Liver (tissue), 9 donors: ENCODE data around the gene TMPRSS12. TPM values are rescaled to one million over a fixed set of nuclear protein-coding genes. Genes with fewer than 3 reads are reported as not detected.

Experiments used
- DNase-seq: peaks from one replicate; pipeline ENCODE4 v3.0.0-alpha.2; 2017; ENCODE audit warnings: low spot score
- H3K27ac ChIP-seq, 2 donors: one replicate each; pipeline ENCODE4 v1.7.0; 2013; ENCODE audit warnings: inconsistent platforms in 2 of 2, low read length in 2 of 2, control low read depth in 1 of 2, low read depth in 1 of 2, mild to moderate bottlenecking in 1 of 2
- H3K27me3 ChIP-seq, 4 donors: one replicate each; pipeline versions ENCODE4 v1.6.1 to v1.7.0; 2013; ENCODE audit warnings: low read length in 3 of 4, inconsistent platforms in 1 of 4, mild to moderate bottlenecking in 1 of 4, moderate library complexity in 1 of 4; ENCODE audit not compliant: control insufficient read depth in 4 of 4, insufficient read depth in 4 of 4
- H3K36me3 ChIP-seq, 4 donors: one replicate each; pipeline versions ENCODE4 v1.6.1 to v1.7.0; 2013; ENCODE audit warnings: low read length in 3 of 4, mild to moderate bottlenecking in 3 of 4, low read depth in 1 of 4, moderate library complexity in 1 of 4; ENCODE audit not compliant: control insufficient read depth in 4 of 4, insufficient read depth in 3 of 4
- H3K4me1 ChIP-seq, 4 donors: one replicate each; pipeline versions ENCODE4 v1.6.1 to v1.7.0; 2013; ENCODE audit warnings: low read length in 3 of 4, mild to moderate bottlenecking in 3 of 4, moderate library complexity in 1 of 4; ENCODE audit not compliant: control insufficient read depth in 4 of 4, insufficient read depth in 4 of 4
- H3K4me3 ChIP-seq, 3 donors: one replicate each; pipeline versions ENCODE4 v1.6.1 to v1.7.0; 2013; ENCODE audit warnings: low read length in 3 of 3, control low read depth in 1 of 3, low read depth in 1 of 3, mild to moderate bottlenecking in 1 of 3
- H3K9ac ChIP-seq, 2 donors: one replicate each; pipeline ENCODE4 v1.7.0; 2013; ENCODE audit warnings: low read length in 2 of 2, mild to moderate bottlenecking in 2 of 2, moderate library complexity in 2 of 2, control low read depth in 1 of 2, low read depth in 1 of 2
- H3K9me3 ChIP-seq, 4 donors: one replicate each; pipeline versions ENCODE4 v1.6.1 to v1.7.0; 2013; ENCODE audit warnings: low read length in 3 of 4; ENCODE audit not compliant: control insufficient read depth in 4 of 4
- ATF3 ChIP-seq: IDR thresholded peaks from 2 replicates; pipeline ENCODE4 v1.6.1; 2016; ENCODE audit warnings: antibody characterized with exemption
- CTCF ChIP-seq: fragments of 150-350 bp; IDR thresholded peaks from 2 replicates; pipeline ENCODE4 v1.5.1; 2017; ENCODE audit warnings: improper control_type of control experiment, low read depth, low read length; ENCODE audit not compliant: missing input control
- EGR1 ChIP-seq, 2 donors: IDR thresholded peaks; 2 replicates each; pipeline ENCODE4 v1.6.1; 2016 to 2018; ENCODE audit warnings: antibody characterized with exemption in 2 of 2, low read depth in 2 of 2
- FOXA2 ChIP-seq: IDR thresholded peaks from 2 replicates; pipeline ENCODE4 v1.6.1; 2016; ENCODE audit warnings: antibody characterized with exemption
- GABPA ChIP-seq, 2 donors: IDR thresholded peaks in 1 of 2; conservative IDR thresholded peaks in 1 of 2; 2 replicates each; pipeline ENCODE4 v1.6.1; 2016; ENCODE audit warnings: antibody characterized with exemption in 2 of 2, mild to moderate bottlenecking in 1 of 2, moderate library complexity in 1 of 2
- HNF4A ChIP-seq, 2 donors: conservative IDR thresholded peaks; 2 replicates each; pipeline ENCODE4 v1.6.1; 2016; ENCODE audit warnings: antibody characterized with exemption in 2 of 2, mild to moderate bottlenecking in 2 of 2
- HNF4G ChIP-seq: IDR thresholded peaks from 2 replicates; pipeline ENCODE4 v1.6.1; 2016; ENCODE audit warnings: antibody characterized with exemption
- JUND ChIP-seq, 2 donors: IDR thresholded peaks; 2 replicates each; pipeline ENCODE4 v1.6.1; 2016; ENCODE audit warnings: antibody characterized with exemption in 2 of 2
- NR2F2 ChIP-seq: IDR thresholded peaks from 2 replicates; pipeline ENCODE4 v1.6.1; 2016; ENCODE audit warnings: antibody characterized with exemption
- RAD21 ChIP-seq, 2 donors: IDR thresholded peaks; 2 replicates each; pipeline ENCODE4 v1.6.1; 2016; ENCODE audit warnings: antibody characterized with exemption in 2 of 2, mild to moderate bottlenecking in 2 of 2
- RXRA ChIP-seq, 2 donors: IDR thresholded peaks; 2 replicates each; pipeline ENCODE4 v1.6.1; 2017 to 2018; ENCODE audit warnings: antibody characterized with exemption in 2 of 2, mild to moderate bottlenecking in 1 of 2
- SP1 ChIP-seq: IDR thresholded peaks from 2 replicates; pipeline ENCODE4 v1.6.1; 2018; ENCODE audit warnings: antibody characterized with exemption, mild to moderate bottlenecking
- TAF1 ChIP-seq: conservative IDR thresholded peaks from 2 replicates; pipeline ENCODE4 v1.6.1; 2016; ENCODE audit warnings: antibody characterized with exemption, mild to moderate bottlenecking
- WGBS: extraction: QIAGEN DNeasy Blood & Tissue Kit; methylation state at CpG from one replicate; pipeline ENCODE4 v1.1.7; 2013; 5-methylcytosine and 5-hydroxymethylcytosine counted together
- polyA plus RNA-seq, 2 donors: library from polyadenylated mRNA; stranded (reverse) in 1 of 2; unstranded in 1 of 2; fragments of 200-250 nt in 1 of 2; fragments of >200 nt in 1 of 2; fragmentation: Nextera tagmentation in 1 of 2; extraction: Ambion mirVana in 1 of 2; gene quantifications; one replicate each; pipeline versions ENCODE4 v1.2.1 to v1.2.3, GENCODE V29; 2013 to 2015
- total RNA-seq, 2 donors: library from RNA; depleted of rRNA; stranded (reverse); fragments of >200 nt; gene quantifications; one replicate each; pipeline ENCODE4 v1.2.3, GENCODE V29; 2014
- donor health status: healthy.
- donor health status: healthy.
- donor health status: healthy.
- donor health status: healthy.
- donor health status: healthy.

The TMPRSS12 gene
- total and polyA plus RNA-seq, 4 donors = not detected

GRCh38 chr12:50922820-50923219, 80.1 kb downstream of the TMPRSS12 start:
- Histone ChIP-seq H3K9ac (peak overlapping the region in 1 of 2 donors; percentile 36), H3K27ac (peak overlapping the region; percentile 47 to 66), H3K4me1 (peaks cover 0 to 24% (median 17%) of the 10 kb centered on the region in 4 donors), H3K27me3 (no peaks in the 10 kb centered on the region), H3K9me3 (no peaks in the 10 kb centered on the region), H3K36me3 (no peaks in the 10 kb centered on the region), H3K4me3 (no peak overlapping the region)
- TF ChIP-seq JUND (IDR thresholded peaks at IDR 0.05) (peak in 1 of 2 donors; percentile 8), TAF1 (no peak), ATF3 (no peak), FOXA2 (no peak), RAD21 (IDR thresholded peaks at IDR 0.05) (peak in 1 of 2 donors; percentile 40), NR2F2 (no peak), SP1 (peak; percentile 18)
- 41% methylated on average over 3 of the region's 3 CpGs for WGBS
- DNase-seq = no peak

- Histone ChIP-seq H3K4me1 (peaks cover 0 to 31% (median 22%) of the 10 kb centered on the region in 4 donors), H3K4me3 (peak overlapping the region; percentile 63 to 100 (median 74)), H3K36me3 (no peaks in the 10 kb centered on the region), H3K27ac (peak overlapping the region; percentile 65 to 91), H3K9ac (peak overlapping the region; percentile 52 to 72), H3K27me3 (no peaks in the 10 kb centered on the region), H3K9me3 (no peaks in the 10 kb centered on the region)
- WGBS = 23% methylated on average over 8 of the region's 8 CpGs
- no peak for DNase-seq
- TF ChIP-seq RXRA (IDR thresholded peaks at IDR 0.05) (no peak), ATF3 (no peak), RAD21 (IDR thresholded peaks at IDR 0.05) (no peak), EGR1 (IDR thresholded peaks at IDR 0.05; ENCODE audit: low read depth in 2 of 2) (no peak), TAF1 (no peak), NR2F2 (no peak), FOXA2 (no peak), CTCF (no peak), SP1 (no peak)
These were observed 80.8 kb downstream of the TMPRSS12 start for GRCh38 chr12:50923361-50924130.

- Histone ChIP-seq H3K9me3 (no peaks in the 10 kb centered on the region), H3K4me1 (peaks cover 0 to 36% (median 26%) of the 10 kb centered on the region in 4 donors), H3K36me3 (no peaks in the 10 kb centered on the region), H3K4me3 (peak overlapping the region; percentile 63 to 100 (median 74)), H3K27me3 (no peaks in the 10 kb centered on the region), H3K27ac (peak overlapping the region; percentile 65 to 91), H3K9ac (peak overlapping the region; percentile 52 to 72)
- no peak for DNase-seq
- TF ChIP-seq CTCF (no peak), NR2F2 (no peak), GABPA (IDR thresholded peaks at IDR 0.05 in 1 of 2, conservative IDR thresholded peaks at IDR 0.05 in 1 of 2) (no peak), HNF4A (conservative IDR thresholded peaks at IDR 0.05) (no peak), HNF4G (peak; percentile 4), TAF1 (no peak), RAD21 (IDR thresholded peaks at IDR 0.05) (no peak)
- WGBS = 2% methylated on average over 4 of the region's 4 CpGs
These were observed 81.4 kb downstream of the TMPRSS12 start for GRCh38 chr12:50924131-50924438.
